Measurements from ENCODE around the gene TIMM22.
A peak's percentile ranks its signal among the peaks of the same experiment; 100 is the strongest.

Gene TIMM22

DNA sequence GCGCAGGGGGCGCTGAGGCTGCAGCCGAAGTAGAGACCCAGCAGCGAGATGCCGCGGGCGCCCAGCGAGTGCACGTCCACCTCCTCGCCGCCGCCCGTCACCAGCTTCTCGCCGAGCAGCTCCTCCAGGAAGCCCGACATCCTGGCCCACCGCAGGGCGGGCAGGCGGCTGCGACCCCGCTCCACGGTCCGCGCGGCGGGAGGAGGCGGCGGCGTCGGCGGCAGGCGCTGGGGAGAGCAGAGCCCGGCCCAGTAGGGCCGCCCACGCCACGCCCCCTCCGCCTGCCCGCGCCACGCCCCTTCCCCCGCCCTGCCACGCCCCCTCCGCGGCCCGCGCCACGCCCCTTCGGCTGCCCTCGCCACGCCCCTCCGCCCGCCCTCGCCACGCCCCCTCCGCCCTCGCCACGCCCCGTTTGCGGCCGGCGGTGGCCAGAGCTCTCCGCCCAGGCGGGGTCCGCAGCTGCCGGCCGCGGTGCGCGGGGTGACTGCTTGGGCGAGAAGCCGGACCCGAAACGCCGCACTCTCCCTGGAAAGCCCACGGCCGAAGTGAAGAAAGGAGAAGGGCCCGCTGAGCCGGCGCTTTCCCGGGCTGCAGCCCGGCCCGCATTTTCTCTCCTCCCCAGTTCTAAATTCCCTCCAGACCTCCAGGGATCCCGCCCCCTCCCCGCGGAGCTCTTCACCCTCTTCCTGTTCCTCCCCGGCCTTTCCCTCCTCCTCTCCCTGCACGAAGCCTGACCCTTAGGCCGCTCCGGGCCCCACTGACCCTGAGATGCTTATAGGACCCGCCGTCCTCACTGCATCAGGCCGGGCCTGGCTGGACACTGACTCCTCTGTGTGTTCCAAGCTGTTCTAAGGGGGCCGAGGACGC lies 17.2 kb upstream of the TIMM22 start, which contains the start of gene NXN:
Gene NXN (minus strand): TSS at position 238 of the 867 bp plus-strand sequence.
- TF ChIP-seq ZFP3 (CRISPR knock-in tag; IDR thresholded peaks at IDR 0.05): peak; percentile 86
- no peak for TF ChIP-seq TCF4 (CRISPR knock-in tag; IDR thresholded peaks at IDR 0.05; ENCODE audit: borderline replicate concordance)
- peak; percentile 67 for ATAC-seq

- TF ChIP-seq ZNF565 (CRISPR knock-in tag; conservative IDR thresholded peaks at IDR 0.05; ENCODE audit: low read depth): no peak
- TF ChIP-seq, protein P1, sequence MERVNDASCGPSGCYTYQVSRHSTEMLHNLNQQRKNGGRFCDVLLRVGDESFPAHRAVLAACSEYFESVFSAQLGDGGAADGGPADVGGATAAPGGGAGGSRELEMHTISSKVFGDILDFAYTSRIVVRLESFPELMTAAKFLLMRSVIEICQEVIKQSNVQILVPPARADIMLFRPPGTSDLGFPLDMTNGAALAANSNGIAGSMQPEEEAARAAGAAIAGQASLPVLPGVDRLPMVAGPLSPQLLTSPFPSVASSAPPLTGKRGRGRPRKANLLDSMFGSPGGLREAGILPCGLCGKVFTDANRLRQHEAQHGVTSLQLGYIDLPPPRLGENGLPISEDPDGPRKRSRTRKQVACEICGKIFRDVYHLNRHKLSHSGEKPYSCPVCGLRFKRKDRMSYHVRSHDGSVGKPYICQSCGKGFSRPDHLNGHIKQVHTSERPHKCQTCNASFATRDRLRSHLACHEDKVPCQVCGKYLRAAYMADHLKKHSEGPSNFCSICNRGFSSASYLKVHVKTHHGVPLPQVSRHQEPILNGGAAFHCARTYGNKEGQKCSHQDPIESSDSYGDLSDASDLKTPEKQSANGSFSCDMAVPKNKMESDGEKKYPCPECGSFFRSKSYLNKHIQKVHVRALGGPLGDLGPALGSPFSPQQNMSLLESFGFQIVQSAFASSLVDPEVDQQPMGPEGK (CRISPR knock-in tag; IDR thresholded peaks at IDR 0.05; ENCODE audit: borderline replicate concordance): no peak
- TF ChIP-seq PPARA (CRISPR knock-in tag; IDR thresholded peaks at IDR 0.05; ENCODE audit: borderline replicate concordance): no peak
- TF ChIP-seq BACH2 (CRISPR knock-in tag; IDR thresholded peaks at IDR 0.05; ENCODE audit: borderline replicate concordance): no peak
- TF ChIP-seq ZC3H10 (CRISPR knock-in tag; IDR thresholded peaks at IDR 0.05): no peak
- no peak for TF ChIP-seq TOX (CRISPR knock-in tag; IDR thresholded peaks at IDR 0.05; ENCODE audit: borderline replicate concordance)
- TF ChIP-seq ESRRG (CRISPR knock-in tag; IDR thresholded peaks at IDR 0.05): no peak
- TF ChIP-seq TCF4 (CRISPR knock-in tag; IDR thresholded peaks at IDR 0.05; ENCODE audit: borderline replicate concordance): no peak
- TF ChIP-seq ZFP3 (CRISPR knock-in tag; IDR thresholded peaks at IDR 0.05): no peak
- no peak for TF ChIP-seq RARB (CRISPR knock-in tag; IDR thresholded peaks at IDR 0.05)
- peak; percentile 80 for ATAC-seq
Observed at GRCh38 chr17:980406-981291, 16.3 kb upstream of the TIMM22 start.

DNA sequence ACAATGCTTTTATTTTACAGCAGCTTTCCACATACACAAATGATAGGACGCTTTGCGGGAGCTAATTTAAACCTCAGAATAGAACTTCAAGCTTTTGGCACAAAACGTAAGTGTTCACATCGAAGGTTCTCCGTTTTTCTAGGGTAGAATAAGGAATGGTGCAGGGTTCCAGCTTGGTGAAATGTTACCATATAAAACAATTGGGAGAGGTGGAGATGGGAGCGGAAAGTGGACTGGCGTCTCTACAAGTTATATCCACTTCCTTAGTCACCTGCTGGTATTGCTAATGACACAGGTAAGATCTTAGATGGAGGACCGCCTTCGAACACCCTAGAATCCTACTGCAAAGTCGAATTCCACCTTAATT lies 15.7 kb upstream of the TIMM22 start:
- no peak for TF ChIP-seq CSRNP3 (CRISPR knock-in tag; IDR thresholded peaks at IDR 0.05)
- TF ChIP-seq, protein P1 (CRISPR knock-in tag; IDR thresholded peaks at IDR 0.05; ENCODE audit: borderline replicate concordance): no peak
- ATAC-seq: no peak; the same call in 2 of the 3 replicates

DNA sequence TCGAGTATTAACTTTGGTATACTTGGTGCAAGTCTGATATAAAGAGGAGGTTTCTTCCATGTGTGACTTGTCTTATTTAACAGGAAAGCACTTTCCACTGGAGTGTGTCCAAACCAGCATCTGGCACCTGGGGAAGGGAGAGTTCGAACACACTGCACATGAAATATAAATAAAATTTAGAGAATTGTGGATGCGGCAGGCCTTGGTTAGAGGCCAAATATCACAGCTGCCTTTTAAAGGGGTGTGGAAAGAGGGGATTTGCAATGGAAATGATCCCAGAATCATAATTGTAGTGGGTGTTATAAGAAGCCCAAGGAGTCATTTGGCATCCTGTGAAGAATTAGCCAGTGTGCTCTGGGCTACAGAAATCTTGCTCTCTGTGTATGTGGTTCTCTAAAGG lies 13.0 kb upstream of the TIMM22 start:
- no peak for ATAC-seq
- no peak for TF ChIP-seq PPARA (CRISPR knock-in tag; IDR thresholded peaks at IDR 0.05; ENCODE audit: borderline replicate concordance)
- TF ChIP-seq RARB (CRISPR knock-in tag; IDR thresholded peaks at IDR 0.05): no peak
- TF ChIP-seq ESRRG (CRISPR knock-in tag; IDR thresholded peaks at IDR 0.05): no peak
- no peak for TF ChIP-seq BACH2 (CRISPR knock-in tag; IDR thresholded peaks at IDR 0.05; ENCODE audit: borderline replicate concordance)
- TF ChIP-seq, protein P2, sequence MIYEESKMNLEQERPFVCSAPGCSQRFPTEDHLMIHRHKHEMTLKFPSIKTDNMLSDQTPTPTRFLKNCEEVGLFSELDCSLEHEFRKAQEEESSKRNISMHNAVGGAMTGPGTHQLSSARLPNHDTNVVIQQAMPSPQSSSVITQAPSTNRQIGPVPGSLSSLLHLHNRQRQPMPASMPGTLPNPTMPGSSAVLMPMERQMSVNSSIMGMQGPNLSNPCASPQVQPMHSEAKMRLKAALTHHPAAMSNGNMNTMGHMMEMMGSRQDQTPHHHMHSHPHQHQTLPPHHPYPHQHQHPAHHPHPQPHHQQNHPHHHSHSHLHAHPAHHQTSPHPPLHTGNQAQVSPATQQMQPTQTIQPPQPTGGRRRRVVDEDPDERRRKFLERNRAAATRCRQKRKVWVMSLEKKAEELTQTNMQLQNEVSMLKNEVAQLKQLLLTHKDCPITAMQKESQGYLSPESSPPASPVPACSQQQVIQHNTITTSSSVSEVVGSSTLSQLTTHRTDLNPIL (CRISPR knock-in tag; IDR thresholded peaks at IDR 0.05; ENCODE audit: low read depth): no peak
- TF ChIP-seq CSDC2 (CRISPR knock-in tag; IDR thresholded peaks at IDR 0.05): no peak
- no peak for TF ChIP-seq ZC3H10 (CRISPR knock-in tag; IDR thresholded peaks at IDR 0.05)
- no peak for TF ChIP-seq ZNF565 (CRISPR knock-in tag; conservative IDR thresholded peaks at IDR 0.05; ENCODE audit: low read depth)
- TF ChIP-seq ARNTL (CRISPR knock-in tag; IDR thresholded peaks at IDR 0.05; ENCODE audit: borderline replicate concordance, low read depth): no peak
- TF ChIP-seq, protein P1 (CRISPR knock-in tag; IDR thresholded peaks at IDR 0.05; ENCODE audit: borderline replicate concordance): no peak
- TF ChIP-seq ZNF70 (CRISPR knock-in tag; IDR thresholded peaks at IDR 0.05): no peak
- TF ChIP-seq GLIS3 (CRISPR knock-in tag; IDR thresholded peaks at IDR 0.05): no peak
- no peak for TF ChIP-seq OSR1 (CRISPR knock-in tag; IDR thresholded peaks at IDR 0.05)
- no peak for TF ChIP-seq ZNF8 (CRISPR knock-in tag; IDR thresholded peaks at IDR 0.05)
